HCT116 (cell line): Measurements from ENCODE around the gene SAYSD1. TPM values are rescaled to one million over a fixed set of nuclear protein-coding genes. Genes with fewer than 3 reads are reported as not detected.

Experiments used
- ATAC-seq: fragments of 200-7000 bp; cut with Tn5 transposase; 2 replicates; pipeline ENCODE4 v1.9.1; 2020; ENCODE audit warnings: mild to moderate bottlenecking, moderate library complexity
- BruUV-seq: library from RNA; stranded (reverse); fragments of 400-500 nt; replicated peaks from 2 replicates; lab custom pipeline; 2021; lab: Mats Ljungman, UMichigan
- CTCF ChIA-PET: fragments of 300-600 bp; sonication (Branson Sonifier 250); formaldehyde crosslinking; loops from one replicate; lab custom pipeline; 2021; ENCODE audit warnings: antibody characterized with exemption; lab: Charles Lee
- POLR2A ChIA-PET: fragments of 300-600, 350-600 bp; sonication (Branson Sonifier 250); formaldehyde crosslinking; loops from one replicate; lab custom pipeline; 2021; ENCODE audit warnings: antibody characterized with exemption; lab: Charles Lee
- RAD21 ChIA-PET, 2 experiments: fragments of 300-600 bp; sonication (Branson Sonifier 250); formaldehyde crosslinking; loops; one replicate each; lab custom pipeline; 2023; ENCODE audit warnings: low total read pairs in 2 of 2; ENCODE audit not compliant: uncharacterized antibody in 2 of 2, unreplicated experiment in 2 of 2, low non-redundant PET in 1 of 2; lab: Charles Lee
- DNase-seq: peaks from one replicate; pipeline ENCODE4 v3.0.0-alpha.2; 2010; ENCODE audit warnings: low read depth, low spot score
- H2AFZ ChIP-seq: fragments of 200-600 bp; shearing (Covaris generic), sonication (generic); 2 replicates; pipeline ENCODE4 v1.6.1; 2017; ENCODE audit warnings: low read depth, mixed run types, mixed read lengths, antibody characterized with exemption, low read length; ENCODE audit not compliant: poor library complexity, severe bottlenecking
- H3K27ac ChIP-seq: 2 replicates; pipeline ENCODE4 v1.5.1; 2012; ENCODE audit warnings: low read depth, low read length
- H3K27me3 ChIP-seq: fragments of 200-600 bp; sonication (generic); 2 replicates; pipeline ENCODE4 v1.6.1; 2016; ENCODE audit warnings: mixed run types, low read length, mixed read lengths; ENCODE audit not compliant: insufficient read depth
- H3K36me3 ChIP-seq, 2 experiments: fragments of 200-500 bp in 1 of 2; fragments of 200-600 bp in 1 of 2; sonication (Bioruptor generic) in 1 of 2; sonication (generic) in 1 of 2; 2 replicates each; pipeline versions ENCODE4 v1.5.1 to v1.6.1; 2014 to 2016; ENCODE audit warnings: low read length in 2 of 2, inconsistent platforms in 1 of 2, mixed read lengths in 1 of 2, mixed run types in 1 of 2; ENCODE audit not compliant: insufficient read depth in 2 of 2, control insufficient read depth in 1 of 2
- H3K4me1 ChIP-seq, 2 experiments: fragments of 200-600 bp in 1 of 2; sonication (generic) in 1 of 2; 2 replicates each; pipeline versions ENCODE4 v1.5.1 to v1.6.1; 2012 to 2017; ENCODE audit warnings: low read length in 2 of 2, inconsistent platforms in 1 of 2, mild to moderate bottlenecking in 1 of 2, mixed read lengths in 1 of 2, mixed run types in 1 of 2, moderate library complexity in 1 of 2; ENCODE audit not compliant: insufficient read depth in 2 of 2, control insufficient read depth in 1 of 2
- H3K4me2 ChIP-seq: fragments of 200-600 bp; sonication (generic); 2 replicates; pipeline ENCODE4 v1.6.1; 2017; ENCODE audit warnings: mixed run types, low read length, mixed read lengths
- H3K4me3 ChIP-seq, 2 experiments: fragments of 200-600 bp in 1 of 2; sonication (generic) in 1 of 2; replicated peaks in 1 of 2; 2 replicates each; pipeline ENCODE4 v1.5.1; 2011 to 2016; ENCODE audit warnings: low read length in 2 of 2, control low read depth in 1 of 2, low read depth in 1 of 2, mild to moderate bottlenecking in 1 of 2, mixed read lengths in 1 of 2, mixed run types in 1 of 2
- H3K79me2 ChIP-seq: fragments of 200-600 bp; sonication (generic); 2 replicates; pipeline ENCODE4 v1.6.1; 2017; ENCODE audit warnings: mild to moderate bottlenecking, mixed run types, low read length, moderate library complexity, mixed read lengths; ENCODE audit not compliant: insufficient read depth
- H3K9ac ChIP-seq: fragments of 200-600 bp; sonication (generic); 2 replicates; pipeline ENCODE4 v1.6.1; 2016; ENCODE audit warnings: low read length, mixed read lengths
- H3K9me2 ChIP-seq: fragments of 200-600 bp; sonication (generic), shearing (Covaris generic); 2 replicates; pipeline ENCODE4 v1.6.1; 2017; ENCODE audit warnings: mixed run types, mild to moderate bottlenecking, moderate library complexity; ENCODE audit not compliant: insufficient read depth
- H3K9me3 ChIP-seq, 2 experiments: fragments of 200-500 bp in 1 of 2; fragments of 200-600 bp in 1 of 2; sonication (Bioruptor generic) in 1 of 2; sonication (generic) in 1 of 2; 2 replicates each; pipeline ENCODE4 v1.6.1; 2014 to 2017; ENCODE audit warnings: low read length in 2 of 2, mixed read lengths in 2 of 2, inconsistent platforms in 1 of 2, low read depth in 1 of 2, mild to moderate bottlenecking in 1 of 2, mixed run types in 1 of 2, moderate library complexity in 1 of 2; ENCODE audit not compliant: control insufficient read depth in 1 of 2, insufficient read depth in 1 of 2
- H4K20me1 ChIP-seq: fragments of 200-600 bp; sonication (generic), shearing (Covaris generic); 2 replicates; pipeline ENCODE4 v1.6.1; 2017; ENCODE audit warnings: mixed run types, mild to moderate bottlenecking, moderate library complexity; ENCODE audit not compliant: insufficient read depth
- CBX3 ChIP-seq: IDR thresholded peaks from 2 replicates; pipeline ENCODE4 v1.6.1; 2012; ENCODE audit warnings: low read depth
- CEBPB ChIP-seq: IDR thresholded peaks from 2 replicates; pipeline ENCODE4 v1.6.1; 2012; ENCODE audit warnings: low read depth
- EGR1 ChIP-seq: IDR thresholded peaks from 2 replicates; pipeline ENCODE4 v1.6.1; 2012; ENCODE audit warnings: low read depth
- ELF1 ChIP-seq: IDR thresholded peaks from 2 replicates; pipeline ENCODE4 v1.6.1; 2012; ENCODE audit warnings: low read depth, borderline replicate concordance
- EZH2 ChIP-seq: fragments of 200-600 bp; sonication (generic); IDR thresholded peaks from 2 replicates; pipeline ENCODE4 v1.6.1; 2017; ENCODE audit warnings: antibody characterized with exemption, mixed run types
- EZH2phosphoT487 ChIP-seq: fragments of 200-600 bp; IDR thresholded peaks from 2 replicates; pipeline ENCODE4 v1.6.1; 2018; ENCODE audit warnings: antibody characterized with exemption, borderline replicate concordance
- POLR2A ChIP-seq: IDR thresholded peaks from 2 replicates; pipeline ENCODE4 v1.7.0; 2011; ENCODE audit warnings: borderline replicate concordance; ENCODE audit not compliant: insufficient read depth, insufficient read length; ENCODE audit errors: extremely low read depth
- POLR2AphosphoS5 ChIP-seq: IDR thresholded peaks from 2 replicates; pipeline ENCODE4 v1.6.1; 2011; ENCODE audit warnings: mild to moderate bottlenecking, low read depth, low read length, moderate library complexity
- RAD21 ChIP-seq: IDR thresholded peaks from 2 replicates; pipeline ENCODE4 v1.6.1; 2012; ENCODE audit warnings: low read depth, mild to moderate bottlenecking
- SIN3A ChIP-seq: IDR thresholded peaks from 2 replicates; pipeline ENCODE4 v1.6.1; 2012; ENCODE audit warnings: low read depth
- SP1 ChIP-seq: IDR thresholded peaks from 2 replicates; pipeline ENCODE4 v1.6.1; 2012; ENCODE audit warnings: low read depth
- YY1 ChIP-seq: IDR thresholded peaks from 2 replicates; pipeline ENCODE4 v1.6.1; 2011; ENCODE audit warnings: low read length, low read depth, moderate library complexity, mild to moderate bottlenecking; ENCODE audit not compliant: insufficient replicate concordance; ENCODE audit errors: extremely low read depth
- ZNF274 ChIP-seq: fragments of 200-500 bp; sonication (Bioruptor generic); IDR thresholded peaks from 2 replicates; pipeline ENCODE4 v1.6.1; 2014; ENCODE audit warnings: mild to moderate bottlenecking, low read depth, low read length, inconsistent platforms
- intact Hi-C: fragments of 100-400 bp; cut with micrococcal nuclease; formaldehyde crosslinking; loops from 2 replicates; pipeline ENCODE4 v1.10.0; 2022
- total RNA-seq: library from RNA; stranded (reverse); gene quantifications from one replicate; pipeline ENCODE4 v1.2.1, GENCODE V29; 2021; ENCODE audit not compliant: unreplicated experiment
- TF ChIP-seq, protein P1 (sequence below): IDR thresholded peaks from 2 replicates; pipeline ENCODE4 v1.6.1; 2012
- TF ChIP-seq, protein P2 (sequence below), 3 experiments: fragments of 200-600 bp in 1 of 3; sonication (generic) in 1 of 3; IDR thresholded peaks in 2 of 3; conservative IDR thresholded peaks in 1 of 3; 2 replicates each; pipeline ENCODE4 v1.5.1; 2012 to 2017; ENCODE audit warnings: low read depth in 2 of 3, low read length in 2 of 3, antibody characterized with exemption in 1 of 3, borderline replicate concordance in 1 of 3, control low read depth in 1 of 3, mild to moderate bottlenecking in 1 of 3, mixed read lengths in 1 of 3, mixed run types in 1 of 3, moderate library complexity in 1 of 3; ENCODE audit not compliant: insufficient read depth in 1 of 3

Gene SAYSD1
- total RNA-seq, 1 experiment from 2014 or later = 10.1 TPM

DNA sequence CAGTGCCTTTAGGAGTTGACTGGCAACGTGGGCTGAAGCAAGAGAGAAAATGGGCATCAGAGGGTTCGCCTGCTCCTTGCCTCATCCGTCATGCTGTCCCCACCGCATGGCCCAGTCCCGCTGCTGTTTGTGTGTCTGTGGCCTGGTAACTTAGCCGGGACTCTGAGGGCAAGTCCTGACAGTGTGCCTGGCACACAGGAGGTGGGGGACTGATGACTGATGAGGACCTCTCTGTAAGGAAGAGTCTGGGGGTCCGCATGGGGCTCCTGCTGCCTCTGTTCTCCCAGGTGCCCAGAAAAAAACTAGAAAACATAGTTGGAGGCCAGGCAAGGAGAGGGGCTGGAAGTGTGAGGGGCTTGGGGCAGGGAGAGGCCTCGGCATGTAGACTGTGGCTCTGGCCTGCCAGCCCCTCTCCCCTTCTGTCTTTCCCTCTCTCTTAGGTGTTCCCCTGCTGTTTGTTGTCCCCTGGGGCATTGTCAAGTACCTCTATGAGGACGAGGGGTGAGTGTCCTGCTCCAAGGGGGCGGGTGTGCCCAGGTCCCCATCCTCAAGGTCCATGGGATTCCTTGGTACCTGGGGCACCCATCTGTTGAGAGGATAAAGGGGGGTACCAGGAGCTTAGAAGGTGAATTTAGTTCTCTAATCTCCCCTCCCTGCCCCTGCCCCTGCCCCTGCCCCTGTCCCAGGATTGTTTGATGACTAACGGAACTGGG is 36.9 kb downstream of the SAYSD1 start:
- no peak for TF ChIP-seq ZNF274
- TF ChIP-seq SP1 = no peak
- no peak for TF ChIP-seq CBX3
- TF ChIP-seq POLR2AphosphoS5 = no peak
- TF ChIP-seq, protein P1, sequence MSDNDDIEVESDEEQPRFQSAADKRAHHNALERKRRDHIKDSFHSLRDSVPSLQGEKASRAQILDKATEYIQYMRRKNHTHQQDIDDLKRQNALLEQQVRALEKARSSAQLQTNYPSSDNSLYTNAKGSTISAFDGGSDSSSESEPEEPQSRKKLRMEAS = no peak
- TF ChIP-seq, protein P2, sequence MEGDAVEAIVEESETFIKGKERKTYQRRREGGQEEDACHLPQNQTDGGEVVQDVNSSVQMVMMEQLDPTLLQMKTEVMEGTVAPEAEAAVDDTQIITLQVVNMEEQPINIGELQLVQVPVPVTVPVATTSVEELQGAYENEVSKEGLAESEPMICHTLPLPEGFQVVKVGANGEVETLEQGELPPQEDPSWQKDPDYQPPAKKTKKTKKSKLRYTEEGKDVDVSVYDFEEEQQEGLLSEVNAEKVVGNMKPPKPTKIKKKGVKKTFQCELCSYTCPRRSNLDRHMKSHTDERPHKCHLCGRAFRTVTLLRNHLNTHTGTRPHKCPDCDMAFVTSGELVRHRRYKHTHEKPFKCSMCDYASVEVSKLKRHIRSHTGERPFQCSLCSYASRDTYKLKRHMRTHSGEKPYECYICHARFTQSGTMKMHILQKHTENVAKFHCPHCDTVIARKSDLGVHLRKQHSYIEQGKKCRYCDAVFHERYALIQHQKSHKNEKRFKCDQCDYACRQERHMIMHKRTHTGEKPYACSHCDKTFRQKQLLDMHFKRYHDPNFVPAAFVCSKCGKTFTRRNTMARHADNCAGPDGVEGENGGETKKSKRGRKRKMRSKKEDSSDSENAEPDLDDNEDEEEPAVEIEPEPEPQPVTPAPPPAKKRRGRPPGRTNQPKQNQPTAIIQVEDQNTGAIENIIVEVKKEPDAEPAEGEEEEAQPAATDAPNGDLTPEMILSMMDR (IDR thresholded peaks at IDR 0.05 in 2 of 3, conservative IDR thresholded peaks at IDR 0.05 in 1 of 3; ENCODE audit: borderline replicate concordance in 1 of 3, insufficient read depth in 1 of 3, low read depth in 2 of 3, low read length in 2 of 3) = no peak
- no peak for TF ChIP-seq ELF1
- TF ChIP-seq YY1 = no peak
- TF ChIP-seq EGR1 = no peak
- no peak for TF ChIP-seq EZH2
- no peak for TF ChIP-seq SIN3A
- TF ChIP-seq RAD21 = no peak
- no peak for TF ChIP-seq EZH2phosphoT487
- TF ChIP-seq CEBPB = no peak
- TF ChIP-seq POLR2A = no peak
- no peak for DNase-seq

More for the DNA sequence above, 36.9 kb downstream of the SAYSD1 start:
- ATAC-seq = no peak
- POLR2A ChIA-PET = no interaction called here
- H2AFZ ChIP-seq = no peak overlapping the region
- no peaks in the 10 kb centered on the region for H3K9me3 ChIP-seq
- H3K4me1 ChIP-seq = no peaks in the 10 kb centered on the region
- H4K20me1 ChIP-seq = no peaks in the 10 kb centered on the region
- no peaks in the 10 kb centered on the region for H3K79me2 ChIP-seq
- H3K4me2 ChIP-seq = no peak overlapping the region
- H3K9ac ChIP-seq = no peak overlapping the region
- RAD21 ChIA-PET = no interaction called here
- H3K36me3 ChIP-seq = no peaks in the 10 kb centered on the region
- H3K27me3 ChIP-seq = peaks cover 14% of the 10 kb centered on the region; the same call in 1 of the 2 replicates
- no peaks in the 10 kb centered on the region for H3K9me2 ChIP-seq
- intact Hi-C loops = no loop called here
- BruUV-seq = no TSS peak
- CTCF ChIA-PET = no interaction called here
- no peak overlapping the region for H3K27ac ChIP-seq
- no peak overlapping the region for H3K4me3 ChIP-seq
